ENCODE data around the gene DUSP3.
A peak's percentile ranks its signal among the peaks of the same experiment; 100 is the strongest.
"Not testable (repeated sequence)": the region's sequence is repeated elsewhere in the genome, so short reads cannot be mapped to it uniquely, and the experiment has no call there.

DUSP3 gene

GRCh38 chr17:43800736-43801135 is 22.0 kb upstream of the DUSP3 start:
- no peak for DNase-seq

- DNase-seq: no peak
Measured at GRCh38 chr17:43799047-43799446, 20.3 kb upstream of the DUSP3 start.

- DNase-seq: not testable (repeated sequence)
Measured at GRCh38 chr17:43798024-43798423, 19.2 kb upstream of the DUSP3 start.

- not testable (repeated sequence) for DNase-seq
Measured at GRCh38 chr17:43792668-43793067, 13.9 kb upstream of the DUSP3 start.

- DNase-seq: peak; percentile 50
Measured at GRCh38 chr17:43791589-43791988, 12.8 kb upstream of the DUSP3 start.

GRCh38 chr17:43790311-43790940 is 11.6 kb upstream of the DUSP3 start:
- DNase-seq: no peak

- no peak for DNase-seq
Measured at GRCh38 chr17:43789482-43789881, 10.7 kb upstream of the DUSP3 start.

- DNase-seq: no peak
Measured at GRCh38 chr17:43788540-43788939, 9.8 kb upstream of the DUSP3 start.

- no peak for DNase-seq
Measured at GRCh38 chr17:43787728-43788127, 9.0 kb upstream of the DUSP3 start.

- no peak for DNase-seq
Measured at GRCh38 chr17:43784628-43785101, 5.9 kb upstream of the DUSP3 start.

- DNase-seq: no peak
Measured at GRCh38 chr17:43784068-43784467, 5.3 kb upstream of the DUSP3 start.

GRCh38 chr17:43782913-43783680 is 4.3 kb upstream of the DUSP3 start:
- no peak for DNase-seq

GRCh38 chr17:43780135-43780534 is 1.4 kb upstream of the DUSP3 start, which contains the start of gene CFAP97D1:
Gene CFAP97D1, plus strand, starts transcription at chr17:43780435. Its CDS starts 28 bp downstream, at chr17:43780463.
- DNase-seq: no peak

- peak; percentile 82 for DNase-seq
Measured at GRCh38 chr17:43779145-43780125, 658 bp upstream of the DUSP3 start.

GRCh38 chr17:43774304-43775250 is 4.2 kb downstream of the DUSP3 start:
- no peak for DNase-seq

GRCh38 chr17:43772877-43773648 is 5.7 kb downstream of the DUSP3 start:
- DNase-seq: no peak

GRCh38 chr17:43771463-43771862 is 7.3 kb downstream of the DUSP3 start:
- DNase-seq: no peak

GRCh38 chr17:43770957-43771356 is 7.8 kb downstream of the DUSP3 start:
- DNase-seq: no peak

- DNase-seq: no peak
Measured at GRCh38 chr17:43769859-43770258, 8.9 kb downstream of the DUSP3 start.

- no peak for DNase-seq
Measured at GRCh38 chr17:43769426-43769825, 9.4 kb downstream of the DUSP3 start.

- no peak for DNase-seq
Measured at GRCh38 chr17:43768943-43769342, 9.8 kb downstream of the DUSP3 start.
